GM12878 (cell line): Measurements from ENCODE around the gene ABT1. TPM values are rescaled to one million over a fixed set of nuclear protein-coding genes. Genes with fewer than 3 reads are reported as not detected.

Experiments used
- CBX5 ChIP-seq: sonication (generic); IDR thresholded peaks from 2 replicates; pipeline ENCODE4 v1.6.1; 2016; ENCODE audit warnings: low read depth, moderate library complexity, mild to moderate bottlenecking, inconsistent platforms
- CEBPB ChIP-seq, 2 experiments: fragments of 150-350 bp in 1 of 2; IDR thresholded peaks; 2 replicates each; pipeline ENCODE4 v1.6.1; 2012 to 2014; ENCODE audit warnings: low read depth in 2 of 2, low read length in 2 of 2, borderline replicate concordance in 1 of 2, inconsistent platforms in 1 of 2
- CREB1 ChIP-seq: IDR thresholded peaks from 2 replicates; pipeline ENCODE4 v1.6.1; 2012; ENCODE audit warnings: low read depth, mild to moderate bottlenecking, inconsistent platforms
- DPF2 ChIP-seq: fragments of 450-650 bp; IDR thresholded peaks from 2 replicates; pipeline ENCODE4 v1.6.1; 2017; ENCODE audit warnings: mild to moderate bottlenecking
- EED ChIP-seq: sonication (generic); IDR thresholded peaks from 2 replicates; pipeline ENCODE4 v1.6.1; 2016; ENCODE audit warnings: antibody characterized with exemption, low read depth
- EGR1 ChIP-seq, 2 experiments: IDR thresholded peaks; 1 replicate in 1 of 2; 2 replicates in 1 of 2; pipeline ENCODE4 v1.6.1; 2011 to 2012; ENCODE audit warnings: low read depth in 2 of 2, low read length in 2 of 2, borderline replicate concordance in 1 of 2, mild to moderate bottlenecking in 1 of 2, moderate library complexity in 1 of 2
- ETV6 ChIP-seq, 2 experiments: fragments of 450-650 bp in 1 of 2; IDR thresholded peaks in 1 of 2; conservative IDR thresholded peaks in 1 of 2; 2 replicates each; pipeline ENCODE4 v1.6.1; 2014; ENCODE audit warnings: antibody characterized with exemption in 1 of 2, borderline replicate concordance in 1 of 2, low read depth in 1 of 2, mild to moderate bottlenecking in 1 of 2, moderate library complexity in 1 of 2
- FOXK2 ChIP-seq: fragments of 450-650 bp; IDR thresholded peaks from 2 replicates; pipeline ENCODE4 v1.6.1; 2017; ENCODE audit warnings: mild to moderate bottlenecking, moderate library complexity
- FOXM1 ChIP-seq: IDR thresholded peaks from 2 replicates; pipeline ENCODE4 v1.6.1; 2012; ENCODE audit warnings: low read depth, mild to moderate bottlenecking, inconsistent platforms, low read length, moderate library complexity
- HDAC6 ChIP-seq: fragments of 200-600 bp; sonication (generic); IDR thresholded peaks from one replicate; pipeline ENCODE4 v1.8.0; 2017; ENCODE audit warnings: antibody characterized with exemption; ENCODE audit not compliant: unreplicated experiment
- IKZF1 ChIP-seq: fragments of 450-650 bp; conservative IDR thresholded peaks from 2 replicates; pipeline ENCODE4 v1.6.1; 2017; ENCODE audit warnings: antibody characterized with exemption, mild to moderate bottlenecking
- MTA3 ChIP-seq: IDR thresholded peaks from 2 replicates; pipeline ENCODE4 v1.6.1; 2012; ENCODE audit warnings: low read length, inconsistent platforms, borderline replicate concordance
- MYC ChIP-seq: IDR thresholded peaks from 2 replicates; pipeline ENCODE4 v1.6.1; 2011; ENCODE audit warnings: mild to moderate bottlenecking, low read length, moderate library complexity, inconsistent platforms; ENCODE audit not compliant: insufficient read depth, insufficient replicate concordance, insufficient read length, severe bottlenecking
- NFIC ChIP-seq: IDR thresholded peaks from 2 replicates; pipeline ENCODE4 v1.6.1; 2012; ENCODE audit warnings: low read depth, mild to moderate bottlenecking, inconsistent platforms, low read length, moderate library complexity
- PAX5 ChIP-seq: IDR thresholded peaks from 2 replicates; pipeline ENCODE4 v1.6.1; 2011; ENCODE audit warnings: low read depth, low read length, borderline replicate concordance
- RBBP5 ChIP-seq: fragments of 200-600 bp; sonication (generic); conservative IDR thresholded peaks from 2 replicates; pipeline ENCODE4 v1.6.1; 2016
- RUNX3 ChIP-seq: IDR thresholded peaks from 2 replicates; pipeline ENCODE4 v1.6.1; 2012; ENCODE audit warnings: low read length, inconsistent platforms
- SIX5 ChIP-seq: IDR thresholded peaks from 2 replicates; pipeline ENCODE4 v1.6.1; 2011; ENCODE audit warnings: mild to moderate bottlenecking, low read depth, low read length, moderate library complexity; ENCODE audit not compliant: severe bottlenecking
- TCF12 ChIP-seq: IDR thresholded peaks from 2 replicates; pipeline ENCODE4 v1.6.1; 2011; ENCODE audit warnings: low read depth, mild to moderate bottlenecking, low read length
- ZNF24 ChIP-seq: fragments of 450-650 bp; IDR thresholded peaks from 2 replicates; pipeline ENCODE4 v1.6.1; 2017; ENCODE audit warnings: antibody characterized with exemption, mild to moderate bottlenecking
- polyA plus RNA-seq, 11 experiments: library from polyadenylated mRNA; depleted of rRNA in 4 of 11; unstranded in 6 of 11; stranded (reverse) in 5 of 11; fragments of >200 nt; fragmentation: Nextera tagmentation in 4 of 11; fragmentation: Illumina TruSeq in 1 of 11; extraction: Ambion mirVana in 4 of 11; extraction: Trizol in 1 of 11; gene quantifications; 1 replicate in 1 of 11; 2 replicates in 10 of 11; pipeline versions ENCODE4 v1.2.1 to v1.2.3, GENCODE V29; 2011 to 2016; ENCODE audit warnings: inconsistent platforms in 2 of 11, missing spikeins in 2 of 11, low read depth in 1 of 11
- total RNA-seq, 4 experiments: library from RNA; depleted of rRNA in 3 of 4; stranded (reverse); fragments of >200 nt in 3 of 4; fragmentation: Illumina TruSeq in 1 of 4; extraction: Trizol in 1 of 4; gene quantifications; 2 replicates each; pipeline versions ENCODE4 v1.2.1 to v1.2.3, GENCODE V29; 2013 to 2021
- TF ChIP-seq, protein P1 (sequence below): fragments of 450-650 bp; IDR thresholded peaks from 2 replicates; pipeline ENCODE4 v1.6.1; 2014; ENCODE audit warnings: mild to moderate bottlenecking
- TF ChIP-seq, protein P2 (sequence below): fragments of 450-650 bp; IDR thresholded peaks from 2 replicates; pipeline ENCODE4 v1.6.1; 2017; ENCODE audit warnings: mild to moderate bottlenecking, moderate library complexity
- TF ChIP-seq, protein P3 (sequence below): IDR thresholded peaks from 2 replicates; pipeline ENCODE4 v1.6.1; 2012; ENCODE audit warnings: mild to moderate bottlenecking, low read depth, low read length

Gene ABT1
- total and polyA plus RNA-seq, 10 of the 15 experiments (the other 5 are each of a cell fraction or from before 2014, with no cell fraction given): 8.4 to 43.5 (median 28.2) TPM

DNA sequence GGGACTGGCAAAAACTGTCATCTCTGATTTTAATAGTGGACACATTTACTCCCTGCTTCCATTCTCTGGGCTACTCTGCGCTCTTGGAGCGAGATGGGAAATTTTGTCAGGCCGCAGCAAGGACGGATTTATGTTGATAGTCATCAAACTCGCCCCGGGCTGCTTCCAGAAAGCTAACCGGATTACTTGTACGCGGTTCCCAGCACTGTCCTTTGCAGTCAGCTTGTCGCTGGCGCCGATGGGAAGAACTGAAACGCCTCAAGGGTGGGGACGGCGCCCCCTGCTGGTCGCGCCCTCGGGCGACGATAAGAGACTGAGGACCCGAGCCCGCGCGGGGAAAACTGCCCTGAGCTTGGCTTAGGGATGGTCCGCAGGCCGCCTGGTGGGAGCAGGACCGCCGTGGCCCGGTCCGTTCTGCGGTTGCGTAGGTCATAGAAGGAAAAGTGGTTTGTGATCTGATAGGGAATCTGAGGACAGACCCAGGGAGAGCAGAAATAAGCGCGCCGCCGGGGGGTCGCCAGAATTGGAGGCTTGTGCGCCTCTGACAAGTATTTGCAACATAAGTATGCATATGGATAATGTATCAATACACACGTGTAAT, 984 bp upstream of the ABT1 start (continued):
- TF ChIP-seq EGR1 (IDR thresholded peaks at IDR 0.05; ENCODE audit: borderline replicate concordance in 1 of 2, low read depth in 2 of 2, low read length in 2 of 2) (peak in 1 of 2 experiments; percentile 17; a peak in 1 of 3 replicates), CEBPB (IDR thresholded peaks at IDR 0.05; ENCODE audit: borderline replicate concordance in 1 of 2, low read depth in 2 of 2, low read length in 2 of 2) (no peak), SIX5 (no peak), RUNX3 (peak; percentile 37; the same call in 1 of the 2 replicates), FOXM1 (0 out of 2 replicates have a peak, but pooled peaks have one; percentile 57), CREB1 (peak; percentile 65), ZNF24 (peak; percentile 91), MTA3 (no peak), EED (peak; percentile 62), RBBP5 (no peak), IKZF1 (peak; percentile 71), FOXK2 (no peak), NFIC (no peak), MYC (no peak), CBX5 (no peak), DPF2 (peak; percentile 20; the same call in 1 of the 2 replicates), HDAC6 (no peak), ETV6 (conservative IDR thresholded peaks at IDR 0.05 in 1 of 2, IDR thresholded peaks at IDR 0.05 in 1 of 2; ENCODE audit: borderline replicate concordance in 1 of 2, low read depth in 1 of 2) (peak in 1 of 2 experiments; percentile 62; a peak in 1 of 4 replicates), TCF12 (no peak), PAX5 (no peak)
- TF ChIP-seq, protein P1, sequence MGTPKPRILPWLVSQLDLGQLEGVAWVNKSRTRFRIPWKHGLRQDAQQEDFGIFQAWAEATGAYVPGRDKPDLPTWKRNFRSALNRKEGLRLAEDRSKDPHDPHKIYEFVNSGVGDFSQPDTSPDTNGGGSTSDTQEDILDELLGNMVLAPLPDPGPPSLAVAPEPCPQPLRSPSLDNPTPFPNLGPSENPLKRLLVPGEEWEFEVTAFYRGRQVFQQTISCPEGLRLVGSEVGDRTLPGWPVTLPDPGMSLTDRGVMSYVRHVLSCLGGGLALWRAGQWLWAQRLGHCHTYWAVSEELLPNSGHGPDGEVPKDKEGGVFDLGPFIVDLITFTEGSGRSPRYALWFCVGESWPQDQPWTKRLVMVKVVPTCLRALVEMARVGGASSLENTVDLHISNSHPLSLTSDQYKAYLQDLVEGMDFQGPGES: no peak
- TF ChIP-seq, protein P2, sequence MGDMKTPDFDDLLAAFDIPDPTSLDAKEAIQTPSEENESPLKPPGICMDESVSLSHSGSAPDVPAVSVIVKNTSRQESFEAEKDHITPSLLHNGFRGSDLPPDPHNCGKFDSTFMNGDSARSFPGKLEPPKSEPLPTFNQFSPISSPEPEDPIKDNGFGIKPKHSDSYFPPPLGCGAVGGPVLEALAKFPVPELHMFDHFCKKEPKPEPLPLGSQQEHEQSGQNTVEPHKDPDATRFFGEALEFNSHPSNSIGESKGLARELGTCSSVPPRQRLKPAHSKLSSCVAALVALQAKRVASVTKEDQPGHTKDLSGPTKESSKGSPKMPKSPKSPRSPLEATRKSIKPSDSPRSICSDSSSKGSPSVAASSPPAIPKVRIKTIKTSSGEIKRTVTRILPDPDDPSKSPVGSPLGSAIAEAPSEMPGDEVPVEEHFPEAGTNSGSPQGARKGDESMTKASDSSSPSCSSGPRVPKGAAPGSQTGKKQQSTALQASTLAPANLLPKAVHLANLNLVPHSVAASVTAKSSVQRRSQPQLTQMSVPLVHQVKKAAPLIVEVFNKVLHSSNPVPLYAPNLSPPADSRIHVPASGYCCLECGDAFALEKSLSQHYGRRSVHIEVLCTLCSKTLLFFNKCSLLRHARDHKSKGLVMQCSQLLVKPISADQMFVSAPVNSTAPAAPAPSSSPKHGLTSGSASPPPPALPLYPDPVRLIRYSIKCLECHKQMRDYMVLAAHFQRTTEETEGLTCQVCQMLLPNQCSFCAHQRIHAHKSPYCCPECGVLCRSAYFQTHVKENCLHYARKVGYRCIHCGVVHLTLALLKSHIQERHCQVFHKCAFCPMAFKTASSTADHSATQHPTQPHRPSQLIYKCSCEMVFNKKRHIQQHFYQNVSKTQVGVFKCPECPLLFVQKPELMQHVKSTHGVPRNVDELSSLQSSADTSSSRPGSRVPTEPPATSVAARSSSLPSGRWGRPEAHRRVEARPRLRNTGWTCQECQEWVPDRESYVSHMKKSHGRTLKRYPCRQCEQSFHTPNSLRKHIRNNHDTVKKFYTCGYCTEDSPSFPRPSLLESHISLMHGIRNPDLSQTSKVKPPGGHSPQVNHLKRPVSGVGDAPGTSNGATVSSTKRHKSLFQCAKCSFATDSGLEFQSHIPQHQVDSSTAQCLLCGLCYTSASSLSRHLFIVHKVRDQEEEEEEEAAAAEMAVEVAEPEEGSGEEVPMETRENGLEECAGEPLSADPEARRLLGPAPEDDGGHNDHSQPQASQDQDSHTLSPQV: 0 out of 2 replicates have a peak, but pooled peaks have one; percentile 56
- TF ChIP-seq, protein P3, sequence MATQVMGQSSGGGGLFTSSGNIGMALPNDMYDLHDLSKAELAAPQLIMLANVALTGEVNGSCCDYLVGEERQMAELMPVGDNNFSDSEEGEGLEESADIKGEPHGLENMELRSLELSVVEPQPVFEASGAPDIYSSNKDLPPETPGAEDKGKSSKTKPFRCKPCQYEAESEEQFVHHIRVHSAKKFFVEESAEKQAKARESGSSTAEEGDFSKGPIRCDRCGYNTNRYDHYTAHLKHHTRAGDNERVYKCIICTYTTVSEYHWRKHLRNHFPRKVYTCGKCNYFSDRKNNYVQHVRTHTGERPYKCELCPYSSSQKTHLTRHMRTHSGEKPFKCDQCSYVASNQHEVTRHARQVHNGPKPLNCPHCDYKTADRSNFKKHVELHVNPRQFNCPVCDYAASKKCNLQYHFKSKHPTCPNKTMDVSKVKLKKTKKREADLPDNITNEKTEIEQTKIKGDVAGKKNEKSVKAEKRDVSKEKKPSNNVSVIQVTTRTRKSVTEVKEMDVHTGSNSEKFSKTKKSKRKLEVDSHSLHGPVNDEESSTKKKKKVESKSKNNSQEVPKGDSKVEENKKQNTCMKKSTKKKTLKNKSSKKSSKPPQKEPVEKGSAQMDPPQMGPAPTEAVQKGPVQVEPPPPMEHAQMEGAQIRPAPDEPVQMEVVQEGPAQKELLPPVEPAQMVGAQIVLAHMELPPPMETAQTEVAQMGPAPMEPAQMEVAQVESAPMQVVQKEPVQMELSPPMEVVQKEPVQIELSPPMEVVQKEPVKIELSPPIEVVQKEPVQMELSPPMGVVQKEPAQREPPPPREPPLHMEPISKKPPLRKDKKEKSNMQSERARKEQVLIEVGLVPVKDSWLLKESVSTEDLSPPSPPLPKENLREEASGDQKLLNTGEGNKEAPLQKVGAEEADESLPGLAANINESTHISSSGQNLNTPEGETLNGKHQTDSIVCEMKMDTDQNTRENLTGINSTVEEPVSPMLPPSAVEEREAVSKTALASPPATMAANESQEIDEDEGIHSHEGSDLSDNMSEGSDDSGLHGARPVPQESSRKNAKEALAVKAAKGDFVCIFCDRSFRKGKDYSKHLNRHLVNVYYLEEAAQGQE: no peak
